SU-DHL-6 (cell line): ENCODE measurements around the gene FIZ1.

Experiments used
- H2AFZ ChIP-seq: fragments of 200-600 bp; sonication (generic); 2 replicates; pipeline ENCODE4 v1.6.1; 2014; ENCODE audit warnings: low read depth, mild to moderate bottlenecking, moderate library complexity, mixed read lengths, antibody characterized with exemption, low read length; ENCODE audit not compliant: severe bottlenecking
- H3F3A ChIP-seq: fragments of 200-600 bp; shearing (Covaris generic); 2 replicates; pipeline ENCODE4 v1.6.0; 2016; ENCODE audit warnings: antibody characterized with exemption, mild to moderate bottlenecking; ENCODE audit not compliant: insufficient read depth
- H3K27ac ChIP-seq: fragments of 200-600 bp; sonication (generic); 2 replicates; pipeline ENCODE4 v1.5.1; 2016; ENCODE audit warnings: low read depth, mild to moderate bottlenecking, low read length, moderate library complexity, mixed read lengths
- H3K27me3 ChIP-seq: fragments of 200-600 bp; sonication (generic), shearing (Covaris generic); 2 replicates; pipeline ENCODE4 v1.6.0; 2014; ENCODE audit warnings: mild to moderate bottlenecking, low read length
- H3K36me3 ChIP-seq: fragments of 200-600 bp; sonication (generic); 2 replicates; pipeline ENCODE4 v1.6.1; 2014; ENCODE audit warnings: mild to moderate bottlenecking, low read length, mixed read lengths
- H3K4me2 ChIP-seq: fragments of 300-600, 200-600 bp; shearing (Covaris generic), sonication (generic); 2 replicates; pipeline ENCODE4 v1.6.0; 2014; ENCODE audit warnings: low read length, low read depth, mild to moderate bottlenecking; ENCODE audit not compliant: poor library complexity, severe bottlenecking
- H3K4me3 ChIP-seq: fragments of 200-600 bp; sonication (generic); 2 replicates; pipeline ENCODE4 v1.5.1; 2014; ENCODE audit warnings: antibody characterized with exemption, low read length, mild to moderate bottlenecking, mixed read lengths; ENCODE audit not compliant: insufficient read depth, poor library complexity, severe bottlenecking
- H3K79me2 ChIP-seq: fragments of 200-600 bp; sonication (generic); 2 replicates; pipeline ENCODE4 v1.6.1; 2014; ENCODE audit warnings: mild to moderate bottlenecking, low read length, moderate library complexity; ENCODE audit not compliant: insufficient read depth
- H3K9ac ChIP-seq: fragments of 200-600 bp; sonication (generic); 2 replicates; pipeline ENCODE4 v1.7.0; 2014; ENCODE audit warnings: mild to moderate bottlenecking, low read length
- H3K9me2 ChIP-seq: fragments of 200-600 bp; sonication (generic); replicated peaks from 2 replicates; pipeline ENCODE4 v1.6.1; 2014; ENCODE audit warnings: low read length; ENCODE audit not compliant: insufficient read depth
- H3K9me3 ChIP-seq: fragments of 200-600 bp; sonication (generic); 2 replicates; pipeline ENCODE4 v1.6.1; 2014; ENCODE audit warnings: low read length, mixed read lengths; ENCODE audit not compliant: insufficient read depth
- H4K20me1 ChIP-seq: fragments of 200-600 bp; sonication (generic); 2 replicates; pipeline ENCODE4 v1.6.1; 2014; ENCODE audit warnings: low read depth, mild to moderate bottlenecking, antibody characterized with exemption, low read length, moderate library complexity, mixed read lengths
- EZH2phosphoT487 ChIP-seq: fragments of 200-600 bp; sonication (generic), shearing (Covaris generic); conservative IDR thresholded peaks from 2 replicates; pipeline ENCODE4 v1.6.1; 2018; ENCODE audit warnings: mild to moderate bottlenecking, antibody characterized with exemption, low read length, moderate library complexity, mixed read lengths
- TF ChIP-seq, protein P1 (sequence below): fragments of 200-600 bp; sonication (generic); IDR thresholded peaks from one replicate; pipeline ENCODE4 v1.5.1; 2017; ENCODE audit warnings: antibody characterized with exemption, mild to moderate bottlenecking, low read length, moderate library complexity; ENCODE audit not compliant: insufficient read depth, poor library complexity, severe bottlenecking

FIZ1 gene

DNA sequence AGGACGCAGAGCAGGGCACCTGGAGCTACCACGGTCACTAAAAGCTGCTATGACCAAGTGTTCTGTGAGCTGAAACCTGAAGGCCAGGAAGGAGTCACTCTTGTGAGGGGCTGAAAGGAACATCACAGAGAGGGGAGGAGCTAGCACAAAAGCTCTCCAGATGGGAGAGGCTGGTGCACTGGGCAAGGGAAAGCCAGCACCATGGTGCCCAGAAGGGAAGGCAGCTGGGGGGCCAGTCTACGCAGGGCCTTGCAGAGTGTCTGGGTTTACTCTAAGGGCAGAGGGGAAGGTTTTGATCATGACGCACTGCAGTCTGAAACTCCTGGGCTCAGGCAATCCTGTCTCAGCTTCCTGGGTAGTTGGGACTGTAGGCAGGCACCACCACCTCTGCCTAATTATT, 37.4 kb upstream of the FIZ1 start:
- no peak overlapping the region for H3K4me3 ChIP-seq
- no peaks in the 10 kb centered on the region for H3K27me3 ChIP-seq
- H3K9me3 ChIP-seq, result no peaks in the 10 kb centered on the region
- no peak for TF ChIP-seq EZH2phosphoT487
- TF ChIP-seq, protein P1, sequence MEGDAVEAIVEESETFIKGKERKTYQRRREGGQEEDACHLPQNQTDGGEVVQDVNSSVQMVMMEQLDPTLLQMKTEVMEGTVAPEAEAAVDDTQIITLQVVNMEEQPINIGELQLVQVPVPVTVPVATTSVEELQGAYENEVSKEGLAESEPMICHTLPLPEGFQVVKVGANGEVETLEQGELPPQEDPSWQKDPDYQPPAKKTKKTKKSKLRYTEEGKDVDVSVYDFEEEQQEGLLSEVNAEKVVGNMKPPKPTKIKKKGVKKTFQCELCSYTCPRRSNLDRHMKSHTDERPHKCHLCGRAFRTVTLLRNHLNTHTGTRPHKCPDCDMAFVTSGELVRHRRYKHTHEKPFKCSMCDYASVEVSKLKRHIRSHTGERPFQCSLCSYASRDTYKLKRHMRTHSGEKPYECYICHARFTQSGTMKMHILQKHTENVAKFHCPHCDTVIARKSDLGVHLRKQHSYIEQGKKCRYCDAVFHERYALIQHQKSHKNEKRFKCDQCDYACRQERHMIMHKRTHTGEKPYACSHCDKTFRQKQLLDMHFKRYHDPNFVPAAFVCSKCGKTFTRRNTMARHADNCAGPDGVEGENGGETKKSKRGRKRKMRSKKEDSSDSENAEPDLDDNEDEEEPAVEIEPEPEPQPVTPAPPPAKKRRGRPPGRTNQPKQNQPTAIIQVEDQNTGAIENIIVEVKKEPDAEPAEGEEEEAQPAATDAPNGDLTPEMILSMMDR, result no peak
- no peak overlapping the region for H2AFZ ChIP-seq
- no peaks in the 10 kb centered on the region for H3K36me3 ChIP-seq
- peaks cover 20% of the 10 kb centered on the region for H3F3A ChIP-seq
- no peaks in the 10 kb centered on the region for H4K20me1 ChIP-seq
- H3K9ac ChIP-seq, result peak overlapping the region; percentile 95
- no peaks in the 10 kb centered on the region for H3K9me2 ChIP-seq
- H3K4me2 ChIP-seq, result peak overlapping the region; percentile 93
- H3K79me2 ChIP-seq, result peaks cover 26% of the 10 kb centered on the region
- no peak overlapping the region for H3K27ac ChIP-seq

- peak overlapping the region; percentile 71 for H3K4me3 ChIP-seq
- H4K20me1 ChIP-seq, result no peaks in the 10 kb centered on the region
- peaks cover 15% of the 10 kb centered on the region for H3F3A ChIP-seq
- no peaks in the 10 kb centered on the region for H3K9me2 ChIP-seq
- H3K27ac ChIP-seq, result no peak overlapping the region
- no peaks in the 10 kb centered on the region for H3K27me3 ChIP-seq
- H3K4me2 ChIP-seq, result peak overlapping the region; percentile 93
- H3K79me2 ChIP-seq, result peaks cover 26% of the 10 kb centered on the region
- no peak overlapping the region for H2AFZ ChIP-seq
- H3K36me3 ChIP-seq, result no peaks in the 10 kb centered on the region
- no peak for TF ChIP-seq EZH2phosphoT487
- TF ChIP-seq, protein P1, result no peak
- no peaks in the 10 kb centered on the region for H3K9me3 ChIP-seq
- H3K9ac ChIP-seq, result peak overlapping the region; percentile 95
Observed at GRCh38 chr19:55635856-55636440, 36.6 kb upstream of the FIZ1 start.

DNA sequence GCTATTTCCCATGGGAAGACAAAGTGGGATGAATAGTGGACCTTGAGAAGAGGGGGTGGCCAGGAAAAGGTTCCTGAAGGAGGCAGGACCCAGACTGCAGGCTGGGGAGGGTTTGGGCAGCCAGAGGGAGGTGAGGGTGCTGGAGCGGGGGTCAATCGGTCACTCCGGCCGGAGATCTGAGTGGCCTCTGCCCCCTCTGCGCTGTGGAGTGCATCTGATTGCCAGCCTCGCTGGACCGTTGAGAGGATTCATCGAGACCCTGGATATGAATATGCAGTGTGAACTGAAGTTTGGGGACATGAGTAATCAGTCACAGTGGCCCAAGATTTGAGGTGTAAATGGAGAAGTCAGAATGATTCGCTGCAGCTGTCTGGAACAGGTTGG, 36.0 kb upstream of the FIZ1 start:
- Histone ChIP-seq H3K9me2 (no peaks in the 10 kb centered on the region), H4K20me1 (no peaks in the 10 kb centered on the region), H3K36me3 (no peaks in the 10 kb centered on the region), H3K9me3 (no peaks in the 10 kb centered on the region), H2AFZ (no peak overlapping the region), H3K4me3 (peak overlapping the region; percentile 71), H3K9ac (peak overlapping the region; percentile 95), H3K4me2 (peak overlapping the region; percentile 93), H3K79me2 (peaks cover 26% of the 10 kb centered on the region), H3K27ac (peak overlapping the region; percentile 38), H3K27me3 (no peaks in the 10 kb centered on the region), H3F3A (peaks cover 11% of the 10 kb centered on the region)
- TF ChIP-seq, protein P1, result no peak
- no peak for TF ChIP-seq EZH2phosphoT487

GRCh38 chr19:55633861-55634260, 34.5 kb upstream of the FIZ1 start:
- H4K20me1 ChIP-seq, result no peaks in the 10 kb centered on the region
- H2AFZ ChIP-seq, result peak overlapping the region; percentile 22
- no peaks in the 10 kb centered on the region for H3K9me2 ChIP-seq
- no peak for TF ChIP-seq EZH2phosphoT487
- TF ChIP-seq, protein P1, result no peak
- peaks cover 4% of the 10 kb centered on the region for H3F3A ChIP-seq
- peak overlapping the region; percentile 93 for H3K4me2 ChIP-seq
- H3K9me3 ChIP-seq, result no peaks in the 10 kb centered on the region
- peaks cover 26% of the 10 kb centered on the region for H3K79me2 ChIP-seq
- no peak overlapping the region for H3K27ac ChIP-seq
- no peaks in the 10 kb centered on the region for H3K27me3 ChIP-seq
- peak overlapping the region; percentile 71 for H3K4me3 ChIP-seq
- no peaks in the 10 kb centered on the region for H3K36me3 ChIP-seq
- peak overlapping the region; percentile 95; the same call in 1 of the 2 replicates for H3K9ac ChIP-seq
